ENCODE data around the gene PTTG2. TPM values are rescaled to one million over a fixed set of nuclear protein-coding genes. Genes with fewer than 3 reads are reported as not detected.
"Not testable (repeated sequence)": the region's sequence is repeated elsewhere in the genome, so short reads cannot be mapped to it uniquely, and the experiment has no call there.

The PTTG2 gene
- total RNA-seq, 1 donor from 2014 or later: 1.7 TPM

- no peak for DNase-seq
Measured at GRCh38 chr4:37958932-37959331, 1.3 kb upstream of the PTTG2 start.

- no peak for DNase-seq
Measured at GRCh38 chr4:37960679-37961450, 667 bp downstream of the PTTG2 start.

- no peak for DNase-seq
Measured at GRCh38 chr4:37964734-37965457, 4.7 kb downstream of the PTTG2 start.

- DNase-seq: no peak
Measured at GRCh38 chr4:37966044-37966443, 5.8 kb downstream of the PTTG2 start.

GRCh38 chr4:37967736-37968135 lies 7.5 kb downstream of the PTTG2 start:
- peak; percentile 44 for DNase-seq

- no peak for DNase-seq
Measured at GRCh38 chr4:37968747-37969146, 8.5 kb downstream of the PTTG2 start.

- peak; percentile 44 for DNase-seq
Measured at GRCh38 chr4:37970702-37971101, 10.5 kb downstream of the PTTG2 start.

- no peak for DNase-seq
Measured at GRCh38 chr4:37971202-37971601, 11.0 kb downstream of the PTTG2 start.

- DNase-seq: no peak
Measured at GRCh38 chr4:37973441-37973840, 13.2 kb downstream of the PTTG2 start.

- DNase-seq: not testable (repeated sequence)
Measured at GRCh38 chr4:37975321-37975822, 15.2 kb downstream of the PTTG2 start.

GRCh38 chr4:37976507-37976906 lies 16.3 kb downstream of the PTTG2 start:
- no peak for DNase-seq

- peak; percentile 89 for DNase-seq
Measured at GRCh38 chr4:37976991-37977470, 16.8 kb downstream of the PTTG2 start.

- DNase-seq: peak; percentile 79
Measured at GRCh38 chr4:37977471-37978247, 17.5 kb downstream of the PTTG2 start.

- no peak for DNase-seq
Measured at GRCh38 chr4:37978248-37978924, 18.2 kb downstream of the PTTG2 start.

- DNase-seq: no peak
Measured at GRCh38 chr4:37980246-37980645, 20.0 kb downstream of the PTTG2 start.

GRCh38 chr4:37981425-37981824 lies 21.2 kb downstream of the PTTG2 start:
- DNase-seq: no peak

- DNase-seq: peak; percentile 40
Measured at GRCh38 chr4:37981844-37982720, 21.9 kb downstream of the PTTG2 start.

- DNase-seq: no peak
Measured at GRCh38 chr4:37982736-37983135, 22.5 kb downstream of the PTTG2 start.

GRCh38 chr4:37983951-37984350 lies 23.8 kb downstream of the PTTG2 start:
- no peak for DNase-seq

- DNase-seq: no peak
Measured at GRCh38 chr4:37985730-37986275, 25.6 kb downstream of the PTTG2 start.

- no peak for DNase-seq
Measured at GRCh38 chr4:37988670-37989069, 28.5 kb downstream of the PTTG2 start.
